ENCODE results near the gene DNAAF1. TPM values are rescaled to one million over a fixed set of nuclear protein-coding genes. Genes with fewer than 3 reads are reported as not detected.

The DNAAF1 gene
- polyA plus RNA-seq, 1 of the 3 experiments (the other 2 are of a cell fraction), result 0.35 TPM

- no peaks in the 10 kb centered on the region for H3K27me3 ChIP-seq (ENCODE audit: insufficient read depth)
- no peaks in the 10 kb centered on the region for H3K36me3 ChIP-seq (replicated peaks in 1 of 2; ENCODE audit: control insufficient read depth in 1 of 2, insufficient read depth in 2 of 2, low read length in 1 of 2)
- no peaks in the 10 kb centered on the region for H3K9me3 ChIP-seq
- no peak overlapping the region for H3K4me2 ChIP-seq
- no peak overlapping the region for H3K9ac ChIP-seq
- 92% methylated on average over 7 of the region's 8 CpGs for WGBS (ENCODE audit: low lambda C conversion rate)
- H3F3A ChIP-seq (replicated peaks; ENCODE audit: insufficient read depth), result no peaks in the 10 kb centered on the region
- TF ChIP-seq EZH2phosphoT487 (IDR thresholded peaks at IDR 0.05; ENCODE audit: borderline replicate concordance, low read depth), result no peak
- no peak for TF ChIP-seq USF2 (IDR thresholded peaks at IDR 0.05; ENCODE audit: borderline replicate concordance, low read depth, low read length)
- no peak for TF ChIP-seq YY1 (IDR thresholded peaks at IDR 0.05; ENCODE audit: low read depth)
- no peak for TF ChIP-seq POLR2AphosphoS5 (IDR thresholded peaks at IDR 0.05; ENCODE audit: low read depth, low read length)
- TF ChIP-seq TAF1 (IDR thresholded peaks at IDR 0.05; ENCODE audit: borderline replicate concordance, low read depth, low read length), result no peak
- TF ChIP-seq PBX3 (IDR thresholded peaks at IDR 0.05), result no peak
- no peak for TF ChIP-seq TCF12 (IDR thresholded peaks at IDR 0.05)
- TF ChIP-seq MXI1 (IDR thresholded peaks at IDR 0.05; ENCODE audit: low read depth, low read length), result no peak
- no peak for TF ChIP-seq GATA2 (CRISPR knock-in tag; IDR thresholded peaks at IDR 0.05)
- no peak for TF ChIP-seq RCOR1 (IDR thresholded peaks at IDR 0.05; ENCODE audit: low read length)
- no peak for TF ChIP-seq RFX5 (IDR thresholded peaks at IDR 0.05; ENCODE audit: low read length)
- TF ChIP-seq GABPA (IDR thresholded peaks at IDR 0.05; ENCODE audit: low read depth), result no peak
- no peak for TF ChIP-seq JUND (IDR thresholded peaks at IDR 0.05)
- TF ChIP-seq, protein P1, sequence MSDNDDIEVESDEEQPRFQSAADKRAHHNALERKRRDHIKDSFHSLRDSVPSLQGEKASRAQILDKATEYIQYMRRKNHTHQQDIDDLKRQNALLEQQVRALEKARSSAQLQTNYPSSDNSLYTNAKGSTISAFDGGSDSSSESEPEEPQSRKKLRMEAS (IDR thresholded peaks at IDR 0.05; ENCODE audit: low read depth), result no peak
- no peak for TF ChIP-seq FOXJ3 (CRISPR knock-in tag; IDR thresholded peaks at IDR 0.05)
- TF ChIP-seq RXRA (IDR thresholded peaks at IDR 0.05; ENCODE audit: borderline replicate concordance, low read depth), result no peak
- TF ChIP-seq FOSL2 (IDR thresholded peaks at IDR 0.05; ENCODE audit: borderline replicate concordance, low read depth), result no peak
- no peak for TF ChIP-seq SMC3 (IDR thresholded peaks at IDR 0.05; ENCODE audit: low read depth, low read length)
- TF ChIP-seq RAD21 (IDR thresholded peaks at IDR 0.05; ENCODE audit: low read length), result no peak
- peaks cover 45% of the 10 kb centered on the region for H3K79me2 ChIP-seq (ENCODE audit: insufficient read depth)
- H3K4me1 ChIP-seq (ENCODE audit: control insufficient read depth in 1 of 2, insufficient read depth in 2 of 2, low read depth in 1 of 2, low read length in 1 of 2), result no peaks in the 10 kb centered on the region; a peak in 1 of 4 replicates
- no peak overlapping the region for H2AFZ ChIP-seq (ENCODE audit: low read depth)
- no peak overlapping the region for H3K4me3 ChIP-seq (ENCODE audit: low read depth in 2 of 2, low read length in 1 of 2)
- DNase-seq, result no peak
- CTCF ChIA-PET, result interaction anchor here (0.6 to 3.1 kb wide), 5 partner anchors 30 to 72 kb away, joined by 3 to 14 read pairs (median 3); partner anchors contain the start of gene TAF1C
- peaks cover 18% of the 10 kb centered on the region for H4K20me1 ChIP-seq (ENCODE audit: insufficient read depth)
- no peak overlapping the region for H3K27ac ChIP-seq (ENCODE audit: low read depth in 2 of 2, low read length in 1 of 2)
- POLR2A ChIA-PET, result no interaction called here
- H3K9me2 ChIP-seq, result no peaks in the 10 kb centered on the region
Measured at GRCh38 chr16:84137287-84137686, 7.8 kb upstream of the DNAAF1 start.
